ENCODE results near the gene UGT1A8.

UGT1A8 gene

DNA sequence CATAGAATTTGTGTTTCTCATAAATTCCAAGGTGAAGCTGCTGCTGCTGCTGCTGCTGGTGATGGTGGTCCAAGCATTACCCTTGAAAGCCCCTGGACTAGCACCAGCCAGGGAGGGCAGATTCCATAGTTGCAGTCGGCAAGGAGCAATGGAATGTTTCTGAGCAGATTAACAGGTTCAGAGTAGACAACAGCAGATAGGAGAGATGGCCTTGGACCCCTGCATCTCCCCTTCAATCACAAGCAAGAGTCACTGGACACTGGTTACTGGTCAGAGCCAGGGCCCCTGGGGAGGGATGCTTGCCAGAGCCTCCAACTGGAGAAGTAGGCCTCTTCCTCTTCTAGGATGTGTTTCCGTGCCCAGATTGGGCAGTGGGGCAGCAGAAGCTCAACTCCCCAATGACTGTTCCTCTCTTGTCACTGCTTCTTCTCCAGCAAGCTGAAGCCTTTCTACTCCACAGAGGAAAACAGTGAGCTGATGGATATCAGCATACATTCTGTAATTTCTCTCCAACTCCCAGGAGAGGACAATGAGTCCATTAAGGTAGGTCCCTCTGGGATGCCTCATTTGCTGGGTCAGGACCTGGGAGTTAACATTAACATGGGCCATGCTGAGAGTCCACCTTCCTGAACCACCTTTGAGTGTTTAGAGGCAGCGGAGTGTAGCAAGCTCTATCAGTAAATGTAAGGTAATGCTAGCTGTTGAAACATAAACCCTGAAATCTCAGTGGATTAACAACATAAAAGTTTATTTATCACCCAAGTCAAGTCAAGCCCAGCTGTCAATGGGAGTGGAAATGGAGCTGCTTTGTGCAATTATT is 196.0 kb downstream of the UGT1A8 start:
- H3K27ac ChIP-seq (ENCODE audit: low read depth, low read length), result no peak overlapping the region
- H3K4me3 ChIP-seq (ENCODE audit: low read depth, low read length), result no peak overlapping the region
- H3K27me3 ChIP-seq (ENCODE audit: control insufficient read depth, insufficient read depth, low read length), result no peaks in the 10 kb centered on the region
- H3K4me1 ChIP-seq (ENCODE audit: control insufficient read depth, insufficient read depth, low read length), result no peaks in the 10 kb centered on the region
- no peaks in the 10 kb centered on the region for H3K36me3 ChIP-seq (ENCODE audit: control insufficient read depth, insufficient read depth, low read length)
- H3K9me3 ChIP-seq (ENCODE audit: control insufficient read depth, insufficient read depth, low read depth, low read length), result no peaks in the 10 kb centered on the region
- no peak overlapping the region for H3K9ac ChIP-seq (ENCODE audit: low read length)

DNA sequence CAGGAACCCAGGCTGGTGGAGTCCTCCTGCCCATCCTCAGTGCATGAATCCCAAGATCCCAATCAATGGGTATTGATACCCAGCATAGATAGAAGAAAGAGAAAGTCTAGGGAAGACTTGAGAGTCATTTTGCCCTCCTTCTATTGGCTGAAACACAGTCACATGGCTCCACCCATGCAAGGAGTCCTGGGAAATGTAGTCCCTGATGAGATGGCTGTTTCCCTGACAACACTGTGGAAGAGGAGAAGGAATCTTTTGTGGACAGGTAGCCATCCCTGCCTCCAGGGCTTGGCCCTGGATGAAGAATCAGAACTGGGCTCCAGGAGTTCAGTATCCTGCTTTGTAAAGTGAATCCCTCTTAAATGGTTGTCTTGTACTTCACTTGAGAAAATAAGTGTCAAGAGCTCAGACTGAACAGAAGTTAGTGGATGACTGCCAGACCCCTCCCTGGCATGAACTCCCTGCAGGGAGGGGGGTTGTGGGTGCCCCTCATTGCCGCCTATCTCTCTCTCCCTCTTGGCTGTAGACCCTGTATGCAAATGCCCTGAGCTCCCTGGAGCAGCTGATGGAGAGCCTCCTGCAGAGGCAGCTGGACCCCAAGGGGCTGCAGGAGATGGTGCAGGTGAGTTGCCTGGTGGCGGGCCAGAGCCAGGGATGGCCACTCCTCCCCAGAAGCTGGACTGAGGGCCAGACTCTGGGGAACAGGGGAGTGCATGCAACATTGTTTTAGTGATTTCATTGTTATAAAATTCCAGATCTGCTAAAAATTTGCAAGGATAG is 196.8 kb downstream of the UGT1A8 start:
- H3K4me3 ChIP-seq (ENCODE audit: low read depth, low read length), result no peak overlapping the region
- no peaks in the 10 kb centered on the region for H3K27me3 ChIP-seq (ENCODE audit: control insufficient read depth, insufficient read depth, low read length)
- H3K36me3 ChIP-seq (ENCODE audit: control insufficient read depth, insufficient read depth, low read length), result no peaks in the 10 kb centered on the region
- no peak overlapping the region for H3K9ac ChIP-seq (ENCODE audit: low read length)
- no peaks in the 10 kb centered on the region for H3K9me3 ChIP-seq (ENCODE audit: control insufficient read depth, insufficient read depth, low read depth, low read length)
- no peaks in the 10 kb centered on the region for H3K4me1 ChIP-seq (ENCODE audit: control insufficient read depth, insufficient read depth, low read length)
- H3K27ac ChIP-seq (ENCODE audit: low read depth, low read length), result no peak overlapping the region

DNA sequence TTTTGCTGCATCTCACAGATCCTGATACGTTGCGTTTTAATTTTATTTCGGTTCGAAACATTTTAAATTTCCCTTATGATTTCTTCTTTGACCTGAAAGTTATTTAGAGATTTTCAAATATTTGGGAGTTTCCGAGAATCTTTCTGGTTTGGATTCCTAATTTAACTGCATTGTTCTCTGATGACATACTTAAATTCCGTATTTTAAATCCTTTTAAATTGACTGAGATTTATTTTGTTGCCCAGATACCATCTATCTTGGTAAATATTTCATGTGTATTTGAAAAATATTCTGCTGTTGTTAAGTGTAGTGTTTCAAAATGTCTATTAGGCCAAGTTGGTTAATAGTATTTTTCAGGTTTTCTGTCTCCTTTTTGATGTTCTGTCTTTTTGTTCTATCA is 198.4 kb downstream of the UGT1A8 start:
- Histone ChIP-seq H3K27me3 (ENCODE audit: control insufficient read depth, insufficient read depth, low read length) (no peaks in the 10 kb centered on the region), H3K4me1 (ENCODE audit: control insufficient read depth, insufficient read depth, low read length) (no peaks in the 10 kb centered on the region), H3K4me3 (ENCODE audit: low read depth, low read length) (no peak overlapping the region), H3K36me3 (ENCODE audit: control insufficient read depth, insufficient read depth, low read length) (no peaks in the 10 kb centered on the region), H3K9ac (ENCODE audit: low read length) (no peak overlapping the region), H3K27ac (ENCODE audit: low read depth, low read length) (no peak overlapping the region), H3K9me3 (ENCODE audit: control insufficient read depth, insufficient read depth, low read depth, low read length) (no peaks in the 10 kb centered on the region)

DNA sequence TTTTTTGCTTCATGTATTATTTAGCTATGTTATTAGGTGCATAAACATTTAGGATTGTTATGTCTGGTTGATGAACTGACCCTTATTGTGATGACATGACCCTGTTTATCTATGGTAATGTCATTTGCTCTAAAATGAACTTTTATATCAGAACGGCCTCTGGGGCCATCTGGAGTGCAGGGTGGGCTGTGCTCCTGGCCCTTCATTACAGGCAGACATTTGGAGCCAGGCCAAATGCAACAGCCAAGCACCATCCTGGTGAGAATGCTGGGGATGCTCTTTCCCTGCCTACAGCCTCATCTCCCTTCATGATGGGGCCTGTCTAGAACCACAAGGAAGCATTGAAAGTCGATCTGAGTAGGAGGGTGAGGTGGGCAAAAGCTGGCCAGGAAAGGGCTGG is 198.9 kb downstream of the UGT1A8 start:
- no peak overlapping the region for H3K9ac ChIP-seq (ENCODE audit: low read length)
- H3K36me3 ChIP-seq (ENCODE audit: control insufficient read depth, insufficient read depth, low read length), result no peaks in the 10 kb centered on the region
- no peaks in the 10 kb centered on the region for H3K4me1 ChIP-seq (ENCODE audit: control insufficient read depth, insufficient read depth, low read length)
- no peak overlapping the region for H3K27ac ChIP-seq (ENCODE audit: low read depth, low read length)
- no peak overlapping the region for H3K4me3 ChIP-seq (ENCODE audit: low read depth, low read length)
- H3K9me3 ChIP-seq (ENCODE audit: control insufficient read depth, insufficient read depth, low read depth, low read length), result no peaks in the 10 kb centered on the region
- H3K27me3 ChIP-seq (ENCODE audit: control insufficient read depth, insufficient read depth, low read length), result no peaks in the 10 kb centered on the region

GRCh38 chr2:233816771-233817170 is 199.3 kb downstream of the UGT1A8 start:
- Histone ChIP-seq H3K36me3 (ENCODE audit: control insufficient read depth, insufficient read depth, low read length) (no peaks in the 10 kb centered on the region), H3K9me3 (ENCODE audit: control insufficient read depth, insufficient read depth, low read depth, low read length) (no peaks in the 10 kb centered on the region), H3K27ac (ENCODE audit: low read depth, low read length) (no peak overlapping the region), H3K9ac (ENCODE audit: low read length) (no peak overlapping the region), H3K27me3 (ENCODE audit: control insufficient read depth, insufficient read depth, low read length) (no peaks in the 10 kb centered on the region), H3K4me3 (ENCODE audit: low read depth, low read length) (no peak overlapping the region), H3K4me1 (ENCODE audit: control insufficient read depth, insufficient read depth, low read length) (no peaks in the 10 kb centered on the region)

DNA sequence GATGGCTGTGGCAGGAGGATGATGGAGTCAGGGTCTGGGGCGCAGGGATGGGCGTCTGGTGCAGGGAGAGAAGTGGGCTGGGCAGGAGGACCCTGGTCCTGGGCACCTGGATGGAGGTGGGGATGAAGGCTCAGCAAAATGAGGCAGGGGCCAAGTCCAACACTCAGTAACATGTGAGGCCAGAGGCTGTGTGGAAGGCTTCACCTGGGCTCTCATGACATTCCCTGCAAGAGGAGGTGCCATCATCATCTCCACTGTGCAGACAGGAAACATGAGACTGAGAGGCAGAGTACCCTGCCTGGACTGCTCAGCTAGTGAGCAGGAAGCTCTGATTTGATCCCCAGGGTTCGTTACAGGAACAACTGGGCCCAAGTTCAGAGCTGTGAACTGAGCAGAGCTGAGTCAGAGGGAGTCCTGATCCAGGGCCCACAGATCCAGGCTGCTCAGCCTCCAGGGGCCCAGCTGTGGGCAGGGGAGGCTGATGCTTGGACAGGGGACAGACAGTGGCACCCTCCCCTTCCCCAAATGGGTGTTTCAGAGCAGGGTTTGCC is 200.0 kb downstream of the UGT1A8 start:
- Histone ChIP-seq H3K27me3 (ENCODE audit: control insufficient read depth, insufficient read depth, low read length) (no peaks in the 10 kb centered on the region), H3K9ac (ENCODE audit: low read length) (no peak overlapping the region), H3K27ac (ENCODE audit: low read depth, low read length) (no peak overlapping the region), H3K4me3 (ENCODE audit: low read depth, low read length) (no peak overlapping the region), H3K4me1 (ENCODE audit: control insufficient read depth, insufficient read depth, low read length) (no peaks in the 10 kb centered on the region), H3K36me3 (ENCODE audit: control insufficient read depth, insufficient read depth, low read length) (no peaks in the 10 kb centered on the region), H3K9me3 (ENCODE audit: control insufficient read depth, insufficient read depth, low read depth, low read length) (no peaks in the 10 kb centered on the region)

GRCh38 chr2:233817995-233818638 is 200.7 kb downstream of the UGT1A8 start:
- Histone ChIP-seq H3K27ac (ENCODE audit: low read depth, low read length) (no peak overlapping the region), H3K4me1 (ENCODE audit: control insufficient read depth, insufficient read depth, low read length) (no peaks in the 10 kb centered on the region), H3K27me3 (ENCODE audit: control insufficient read depth, insufficient read depth, low read length) (no peaks in the 10 kb centered on the region), H3K4me3 (ENCODE audit: low read depth, low read length) (no peak overlapping the region), H3K9me3 (ENCODE audit: control insufficient read depth, insufficient read depth, low read depth, low read length) (no peaks in the 10 kb centered on the region), H3K36me3 (ENCODE audit: control insufficient read depth, insufficient read depth, low read length) (no peaks in the 10 kb centered on the region), H3K9ac (ENCODE audit: low read length) (no peak overlapping the region)

GRCh38 chr2:233818639-233819621 is 201.5 kb downstream of the UGT1A8 start:
- H3K4me3 ChIP-seq (ENCODE audit: low read depth, low read length), result no peak overlapping the region
- no peaks in the 10 kb centered on the region for H3K27me3 ChIP-seq (ENCODE audit: control insufficient read depth, insufficient read depth, low read length)
- H3K9ac ChIP-seq (ENCODE audit: low read length), result no peak overlapping the region
- no peaks in the 10 kb centered on the region for H3K9me3 ChIP-seq (ENCODE audit: control insufficient read depth, insufficient read depth, low read depth, low read length)
- H3K36me3 ChIP-seq (ENCODE audit: control insufficient read depth, insufficient read depth, low read length), result no peaks in the 10 kb centered on the region
- no peak overlapping the region for H3K27ac ChIP-seq (ENCODE audit: low read depth, low read length)
- H3K4me1 ChIP-seq (ENCODE audit: control insufficient read depth, insufficient read depth, low read length), result no peaks in the 10 kb centered on the region

DNA sequence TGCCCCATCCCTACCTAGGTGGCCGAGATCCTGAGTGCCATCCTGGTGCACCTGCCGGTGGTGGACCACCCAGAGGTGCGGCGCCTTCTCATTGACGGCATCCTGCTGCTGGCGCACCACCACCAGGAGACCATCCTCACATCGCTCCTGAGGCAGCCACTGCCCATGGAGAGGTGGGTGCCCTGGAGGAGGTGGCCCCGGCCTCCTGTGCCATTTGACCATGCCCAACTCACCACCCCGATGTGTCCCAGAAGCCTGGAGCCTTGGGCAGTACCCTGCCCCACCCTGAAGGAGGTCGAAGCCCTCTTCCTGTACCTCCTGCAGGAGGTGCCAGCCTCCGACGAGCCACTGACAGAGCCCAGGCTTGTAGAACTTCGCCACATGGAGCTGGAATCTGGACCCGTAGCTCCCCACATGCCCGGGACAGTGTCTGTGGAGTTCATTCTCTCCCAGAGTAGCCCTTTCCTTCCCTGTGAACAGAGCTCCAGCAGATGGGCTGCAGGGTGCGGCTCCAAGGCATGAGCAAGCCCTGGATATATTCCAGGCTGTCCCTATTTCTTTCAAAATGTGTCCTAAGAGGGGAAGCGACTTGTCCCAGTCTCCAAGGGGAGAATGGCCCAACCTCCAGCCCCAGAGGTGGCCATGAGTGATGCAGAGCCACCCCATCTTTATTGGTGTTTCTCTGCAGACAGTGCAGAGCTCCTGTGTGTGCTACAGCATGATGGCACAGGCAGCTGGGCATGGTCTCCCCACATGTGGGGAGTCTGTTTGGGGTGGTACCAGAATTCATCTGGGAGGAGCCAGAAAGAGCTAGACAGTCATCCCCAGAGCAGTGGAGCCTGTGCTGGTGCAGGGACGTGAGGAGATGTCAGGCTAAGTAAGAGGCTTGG is 202.7 kb downstream of the UGT1A8 start:
- H3K27me3 ChIP-seq (ENCODE audit: control insufficient read depth, insufficient read depth, low read length), result no peaks in the 10 kb centered on the region
- no peak overlapping the region for H3K4me3 ChIP-seq (ENCODE audit: low read depth, low read length)
- no peaks in the 10 kb centered on the region for H3K4me1 ChIP-seq (ENCODE audit: control insufficient read depth, insufficient read depth, low read length)
- H3K9ac ChIP-seq (ENCODE audit: low read length), result no peak overlapping the region
- no peaks in the 10 kb centered on the region for H3K36me3 ChIP-seq (ENCODE audit: control insufficient read depth, insufficient read depth, low read length)
- no peak overlapping the region for H3K27ac ChIP-seq (ENCODE audit: low read depth, low read length)
- H3K9me3 ChIP-seq (ENCODE audit: control insufficient read depth, insufficient read depth, low read depth, low read length), result no peaks in the 10 kb centered on the region

- Histone ChIP-seq H3K4me1 (ENCODE audit: control insufficient read depth, insufficient read depth, low read length) (no peaks in the 10 kb centered on the region), H3K9ac (ENCODE audit: low read length) (no peak overlapping the region), H3K4me3 (ENCODE audit: low read depth, low read length) (no peak overlapping the region), H3K27me3 (ENCODE audit: control insufficient read depth, insufficient read depth, low read length) (no peaks in the 10 kb centered on the region), H3K9me3 (ENCODE audit: control insufficient read depth, insufficient read depth, low read depth, low read length) (no peaks in the 10 kb centered on the region), H3K27ac (ENCODE audit: low read depth, low read length) (no peak overlapping the region), H3K36me3 (ENCODE audit: control insufficient read depth, insufficient read depth, low read length) (no peaks in the 10 kb centered on the region)
Measured at GRCh38 chr2:233820774-233821105, 203.3 kb downstream of the UGT1A8 start.

Data from HUES6 (cell line).